ENCODE data around the gene HSPH1. TPM values are rescaled to one million over a fixed set of nuclear protein-coding genes. Genes with fewer than 3 reads are reported as not detected.

The HSPH1 gene
- total RNA-seq, 1 experiment from 2014 or later, result 116 TPM

- no peak for DNase-seq (ENCODE audit: low read depth, low spot score)
- no peak overlapping the region for H3K4me2 ChIP-seq (ENCODE audit: low read length)
- intact Hi-C loops (cut with micrococcal nuclease), result no loop called here
- H3K27me3 ChIP-seq (ENCODE audit: insufficient read depth, low read length), result no peaks in the 10 kb centered on the region
- ChIA-PET CTCF (no interaction called here), RAD21 (ENCODE audit: low non-redundant PET in 1 of 2, low total read pairs in 2 of 2, uncharacterized antibody in 2 of 2, unreplicated experiment in 2 of 2) (no interaction called here), POLR2A (no interaction called here)
- no peaks in the 10 kb centered on the region for H3K36me3 ChIP-seq (ENCODE audit: control insufficient read depth in 1 of 2, insufficient read depth in 2 of 2, low read length in 2 of 2)
- no peaks in the 10 kb centered on the region for H3K79me2 ChIP-seq (ENCODE audit: insufficient read depth, low read length)
- H3K4me3 ChIP-seq (replicated peaks in 1 of 2; ENCODE audit: low read depth in 1 of 2, low read length in 2 of 2), result no peak overlapping the region
- BruUV-seq (replicated peaks), result no TSS peak
- H3K9me2 ChIP-seq (ENCODE audit: insufficient read depth), result no peaks in the 10 kb centered on the region
- no peak overlapping the region for H3K9ac ChIP-seq (ENCODE audit: low read length)
- H2AFZ ChIP-seq (ENCODE audit: low read depth, low read length, poor library complexity, severe bottlenecking), result no peak overlapping the region
- H3K4me1 ChIP-seq (ENCODE audit: control insufficient read depth in 1 of 2, insufficient read depth in 2 of 2, low read length in 2 of 2), result peaks cover 12 to 16% of the 10 kb centered on the region in 2 experiments
- H4K20me1 ChIP-seq (ENCODE audit: insufficient read depth), result no peaks in the 10 kb centered on the region
- H3K27ac ChIP-seq (ENCODE audit: low read depth, low read length), result no peak overlapping the region
- TF ChIP-seq ZFX (IDR thresholded peaks at IDR 0.05) (no peak), SP1 (IDR thresholded peaks at IDR 0.05; ENCODE audit: low read depth) (no peak), FOSL1 (IDR thresholded peaks at IDR 0.05; ENCODE audit: low read depth) (no peak), SRF (IDR thresholded peaks at IDR 0.05; ENCODE audit: low read depth) (no peak), SIN3A (IDR thresholded peaks at IDR 0.05; ENCODE audit: low read depth) (no peak), EZH2phosphoT487 (IDR thresholded peaks at IDR 0.05; ENCODE audit: borderline replicate concordance) (no peak), JUND (IDR thresholded peaks at IDR 0.05) (no peak), CBX3 (IDR thresholded peaks at IDR 0.05; ENCODE audit: low read depth) (no peak), ZBTB33 (IDR thresholded peaks at IDR 0.05; ENCODE audit: extremely low read depth, insufficient replicate concordance, low read length) (no peak), ATF3 (IDR thresholded peaks at IDR 0.05) (no peak), ZNF274 (IDR thresholded peaks at IDR 0.05; ENCODE audit: low read depth, low read length) (no peak), ELF1 (IDR thresholded peaks at IDR 0.05; ENCODE audit: borderline replicate concordance, low read depth) (no peak), TCF7L2 (IDR thresholded peaks at IDR 0.05; ENCODE audit: borderline replicate concordance, extremely low read depth, insufficient read depth, insufficient read length) (no peak)
- TF ChIP-seq, protein P1, sequence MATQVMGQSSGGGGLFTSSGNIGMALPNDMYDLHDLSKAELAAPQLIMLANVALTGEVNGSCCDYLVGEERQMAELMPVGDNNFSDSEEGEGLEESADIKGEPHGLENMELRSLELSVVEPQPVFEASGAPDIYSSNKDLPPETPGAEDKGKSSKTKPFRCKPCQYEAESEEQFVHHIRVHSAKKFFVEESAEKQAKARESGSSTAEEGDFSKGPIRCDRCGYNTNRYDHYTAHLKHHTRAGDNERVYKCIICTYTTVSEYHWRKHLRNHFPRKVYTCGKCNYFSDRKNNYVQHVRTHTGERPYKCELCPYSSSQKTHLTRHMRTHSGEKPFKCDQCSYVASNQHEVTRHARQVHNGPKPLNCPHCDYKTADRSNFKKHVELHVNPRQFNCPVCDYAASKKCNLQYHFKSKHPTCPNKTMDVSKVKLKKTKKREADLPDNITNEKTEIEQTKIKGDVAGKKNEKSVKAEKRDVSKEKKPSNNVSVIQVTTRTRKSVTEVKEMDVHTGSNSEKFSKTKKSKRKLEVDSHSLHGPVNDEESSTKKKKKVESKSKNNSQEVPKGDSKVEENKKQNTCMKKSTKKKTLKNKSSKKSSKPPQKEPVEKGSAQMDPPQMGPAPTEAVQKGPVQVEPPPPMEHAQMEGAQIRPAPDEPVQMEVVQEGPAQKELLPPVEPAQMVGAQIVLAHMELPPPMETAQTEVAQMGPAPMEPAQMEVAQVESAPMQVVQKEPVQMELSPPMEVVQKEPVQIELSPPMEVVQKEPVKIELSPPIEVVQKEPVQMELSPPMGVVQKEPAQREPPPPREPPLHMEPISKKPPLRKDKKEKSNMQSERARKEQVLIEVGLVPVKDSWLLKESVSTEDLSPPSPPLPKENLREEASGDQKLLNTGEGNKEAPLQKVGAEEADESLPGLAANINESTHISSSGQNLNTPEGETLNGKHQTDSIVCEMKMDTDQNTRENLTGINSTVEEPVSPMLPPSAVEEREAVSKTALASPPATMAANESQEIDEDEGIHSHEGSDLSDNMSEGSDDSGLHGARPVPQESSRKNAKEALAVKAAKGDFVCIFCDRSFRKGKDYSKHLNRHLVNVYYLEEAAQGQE (IDR thresholded peaks at IDR 0.05; ENCODE audit: low read depth), result no peak
- no peak for ATAC-seq
- no peaks in the 10 kb centered on the region for H3K9me3 ChIP-seq (ENCODE audit: control insufficient read depth in 1 of 2, insufficient read depth in 1 of 2, low read depth in 1 of 2, low read length in 2 of 2)
These were observed 14.3 kb upstream of the HSPH1 start for GRCh38 chr13:31175847-31176532.
